Ishikawa (cell line): Measurements from ENCODE around the gene SCN7A.

Experiments used
- CEBPB ChIP-seq: IDR thresholded peaks from 2 replicates; pipeline ENCODE4 v1.6.1; 2012
- CREB1 ChIP-seq: IDR thresholded peaks from 2 replicates; pipeline ENCODE4 v1.6.1; 2012; ENCODE audit warnings: low read depth
- EGR1 ChIP-seq: IDR thresholded peaks from 2 replicates; pipeline ENCODE4 v1.6.1; 2012
- EP300 ChIP-seq: IDR thresholded peaks from 2 replicates; pipeline ENCODE4 v1.6.1; 2012; ENCODE audit warnings: borderline replicate concordance
- FOXM1 ChIP-seq: IDR thresholded peaks from 2 replicates; pipeline ENCODE4 v1.6.1; 2012; ENCODE audit warnings: low read depth, borderline replicate concordance
- NFIC ChIP-seq: IDR thresholded peaks from 2 replicates; pipeline ENCODE4 v1.6.1; 2012
- RAD21 ChIP-seq: IDR thresholded peaks from 2 replicates; pipeline ENCODE4 v1.6.1; 2012; ENCODE audit warnings: low read depth
- TAF1 ChIP-seq: IDR thresholded peaks from 2 replicates; pipeline ENCODE4 v1.6.1; 2012; ENCODE audit warnings: low read depth, mild to moderate bottlenecking
- TCF12 ChIP-seq: IDR thresholded peaks from 2 replicates; pipeline ENCODE4 v1.6.1; 2012; ENCODE audit warnings: low read depth
- TEAD4 ChIP-seq: IDR thresholded peaks from 2 replicates; pipeline ENCODE4 v1.6.1; 2012
- YY1 ChIP-seq: IDR thresholded peaks from 2 replicates; pipeline ENCODE4 v1.6.1; 2012; ENCODE audit warnings: low read depth
- ZBTB7A ChIP-seq: IDR thresholded peaks from 2 replicates; pipeline ENCODE4 v1.6.1; 2012; ENCODE audit warnings: low read depth
- TF ChIP-seq, protein P1 (sequence below): IDR thresholded peaks from 2 replicates; pipeline ENCODE4 v1.6.1; 2012
- TF ChIP-seq, protein P2 (sequence below): IDR thresholded peaks from 2 replicates; pipeline ENCODE4 v1.6.1; 2012
- TF ChIP-seq, protein P3 (sequence below): IDR thresholded peaks from 2 replicates; pipeline ENCODE4 v1.6.1; 2012; ENCODE audit warnings: low read depth, mild to moderate bottlenecking

The SCN7A gene

DNA sequence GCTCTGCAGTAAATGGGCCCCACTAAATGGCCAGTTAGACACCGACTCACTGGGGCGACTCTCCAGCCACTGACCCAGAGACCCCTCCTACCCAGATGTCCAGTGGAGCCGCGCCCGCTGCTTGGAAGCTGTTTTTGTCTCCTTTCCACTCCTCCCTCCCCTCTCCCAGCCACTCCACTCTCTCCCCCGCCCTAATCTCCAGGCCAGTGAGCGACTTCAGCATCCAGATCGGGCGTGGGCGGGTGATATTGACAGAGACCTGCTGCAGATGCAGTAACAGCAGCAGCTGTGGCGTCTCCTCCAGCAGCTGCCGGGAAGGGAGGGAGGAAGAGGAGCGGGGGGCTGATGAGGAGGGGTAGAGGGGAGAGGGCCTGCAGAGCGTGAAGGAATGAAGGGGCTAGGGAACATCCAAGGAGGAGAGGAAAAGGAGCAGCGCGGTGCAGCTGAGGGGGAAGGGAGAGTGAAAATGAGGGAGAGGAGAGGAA is at the start of gene SCN7A:
Gene SCN7A (minus strand): TSS at position 110 of the 485 bp plus-strand sequence. CDS start 16,553 bp downstream, outside the sequence.
- TF ChIP-seq, protein P1, sequence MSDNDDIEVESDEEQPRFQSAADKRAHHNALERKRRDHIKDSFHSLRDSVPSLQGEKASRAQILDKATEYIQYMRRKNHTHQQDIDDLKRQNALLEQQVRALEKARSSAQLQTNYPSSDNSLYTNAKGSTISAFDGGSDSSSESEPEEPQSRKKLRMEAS: no peak
- TF ChIP-seq EGR1 (no peak), FOXM1 (no peak), CREB1 (no peak)
- TF ChIP-seq, protein P2, sequence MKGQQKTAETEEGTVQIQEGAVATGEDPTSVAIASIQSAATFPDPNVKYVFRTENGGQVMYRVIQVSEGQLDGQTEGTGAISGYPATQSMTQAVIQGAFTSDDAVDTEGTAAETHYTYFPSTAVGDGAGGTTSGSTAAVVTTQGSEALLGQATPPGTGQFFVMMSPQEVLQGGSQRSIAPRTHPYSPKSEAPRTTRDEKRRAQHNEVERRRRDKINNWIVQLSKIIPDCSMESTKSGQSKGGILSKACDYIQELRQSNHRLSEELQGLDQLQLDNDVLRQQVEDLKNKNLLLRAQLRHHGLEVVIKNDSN: no peak

DNA sequence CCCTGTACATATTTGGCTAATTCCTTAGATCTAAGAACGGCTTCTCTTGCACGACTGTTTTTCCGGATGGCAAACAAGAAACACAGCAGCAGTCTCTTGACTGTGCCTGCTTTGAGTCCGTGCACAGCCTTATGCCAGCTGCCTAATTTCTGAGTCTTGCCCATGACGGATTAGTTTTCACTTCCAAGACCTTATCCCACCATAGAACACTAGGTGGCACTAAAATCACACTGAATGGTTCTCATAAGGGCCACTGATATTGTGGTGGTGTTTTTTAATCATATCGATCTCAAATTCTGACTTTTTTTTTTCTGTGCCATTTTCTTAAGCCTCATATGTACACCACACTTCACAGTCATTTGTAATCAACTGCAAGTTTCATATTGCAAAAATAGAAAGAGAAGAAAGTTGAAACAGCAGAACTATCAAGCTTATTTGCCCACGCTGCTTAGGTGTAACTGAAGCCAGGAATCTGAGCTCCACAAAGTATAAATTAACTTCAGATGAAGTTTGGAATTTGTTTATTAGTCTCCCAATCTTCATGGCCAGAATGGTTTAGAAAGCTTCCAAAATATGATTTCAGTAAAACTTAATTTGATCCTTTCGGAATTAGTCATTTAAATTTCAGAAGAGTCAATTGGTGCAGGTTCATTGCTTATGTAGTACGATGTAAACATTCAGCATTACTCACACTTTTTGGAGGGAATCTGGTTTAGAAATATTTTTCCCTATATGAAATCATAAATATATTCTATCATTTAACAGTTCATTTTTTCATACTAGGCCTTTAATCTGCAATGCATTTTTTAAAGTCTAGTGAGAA is 45.5 kb upstream of the SCN7A start:
- peak; percentile 94 for TF ChIP-seq RAD21
- TF ChIP-seq CREB1: no peak

DNA sequence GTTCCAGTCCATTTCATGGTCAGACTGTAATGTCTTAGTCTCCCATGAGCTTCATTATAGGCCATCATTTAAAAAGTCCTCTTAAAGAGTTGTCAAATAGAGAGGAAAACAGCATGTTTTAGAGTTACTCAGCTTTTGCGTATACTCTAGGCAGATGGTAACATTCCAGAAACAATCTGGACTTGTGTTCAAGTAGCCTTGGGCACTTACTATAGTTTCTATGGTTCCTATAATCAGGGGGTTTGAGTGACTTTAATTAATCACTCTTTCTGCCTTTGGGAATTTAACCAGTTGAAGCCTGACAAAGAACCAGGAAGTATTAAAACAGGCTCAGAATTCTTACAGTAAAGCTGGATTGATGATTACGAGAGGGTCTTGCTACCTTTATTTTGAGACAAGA is 42.1 kb upstream of the SCN7A start:
- TF ChIP-seq, protein P2: no peak
- TF ChIP-seq TEAD4: no peak
- TF ChIP-seq YY1: no peak
- no peak for TF ChIP-seq FOXM1
- TF ChIP-seq, protein P3, sequence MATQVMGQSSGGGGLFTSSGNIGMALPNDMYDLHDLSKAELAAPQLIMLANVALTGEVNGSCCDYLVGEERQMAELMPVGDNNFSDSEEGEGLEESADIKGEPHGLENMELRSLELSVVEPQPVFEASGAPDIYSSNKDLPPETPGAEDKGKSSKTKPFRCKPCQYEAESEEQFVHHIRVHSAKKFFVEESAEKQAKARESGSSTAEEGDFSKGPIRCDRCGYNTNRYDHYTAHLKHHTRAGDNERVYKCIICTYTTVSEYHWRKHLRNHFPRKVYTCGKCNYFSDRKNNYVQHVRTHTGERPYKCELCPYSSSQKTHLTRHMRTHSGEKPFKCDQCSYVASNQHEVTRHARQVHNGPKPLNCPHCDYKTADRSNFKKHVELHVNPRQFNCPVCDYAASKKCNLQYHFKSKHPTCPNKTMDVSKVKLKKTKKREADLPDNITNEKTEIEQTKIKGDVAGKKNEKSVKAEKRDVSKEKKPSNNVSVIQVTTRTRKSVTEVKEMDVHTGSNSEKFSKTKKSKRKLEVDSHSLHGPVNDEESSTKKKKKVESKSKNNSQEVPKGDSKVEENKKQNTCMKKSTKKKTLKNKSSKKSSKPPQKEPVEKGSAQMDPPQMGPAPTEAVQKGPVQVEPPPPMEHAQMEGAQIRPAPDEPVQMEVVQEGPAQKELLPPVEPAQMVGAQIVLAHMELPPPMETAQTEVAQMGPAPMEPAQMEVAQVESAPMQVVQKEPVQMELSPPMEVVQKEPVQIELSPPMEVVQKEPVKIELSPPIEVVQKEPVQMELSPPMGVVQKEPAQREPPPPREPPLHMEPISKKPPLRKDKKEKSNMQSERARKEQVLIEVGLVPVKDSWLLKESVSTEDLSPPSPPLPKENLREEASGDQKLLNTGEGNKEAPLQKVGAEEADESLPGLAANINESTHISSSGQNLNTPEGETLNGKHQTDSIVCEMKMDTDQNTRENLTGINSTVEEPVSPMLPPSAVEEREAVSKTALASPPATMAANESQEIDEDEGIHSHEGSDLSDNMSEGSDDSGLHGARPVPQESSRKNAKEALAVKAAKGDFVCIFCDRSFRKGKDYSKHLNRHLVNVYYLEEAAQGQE: no peak
- no peak for TF ChIP-seq TAF1
- TF ChIP-seq NFIC: no peak
- TF ChIP-seq ZBTB7A: no peak
- no peak for TF ChIP-seq CEBPB
- no peak for TF ChIP-seq EGR1
- TF ChIP-seq, protein P1: no peak
- TF ChIP-seq TCF12: no peak
- no peak for TF ChIP-seq RAD21
- no peak for TF ChIP-seq EP300
- TF ChIP-seq CREB1: no peak

DNA sequence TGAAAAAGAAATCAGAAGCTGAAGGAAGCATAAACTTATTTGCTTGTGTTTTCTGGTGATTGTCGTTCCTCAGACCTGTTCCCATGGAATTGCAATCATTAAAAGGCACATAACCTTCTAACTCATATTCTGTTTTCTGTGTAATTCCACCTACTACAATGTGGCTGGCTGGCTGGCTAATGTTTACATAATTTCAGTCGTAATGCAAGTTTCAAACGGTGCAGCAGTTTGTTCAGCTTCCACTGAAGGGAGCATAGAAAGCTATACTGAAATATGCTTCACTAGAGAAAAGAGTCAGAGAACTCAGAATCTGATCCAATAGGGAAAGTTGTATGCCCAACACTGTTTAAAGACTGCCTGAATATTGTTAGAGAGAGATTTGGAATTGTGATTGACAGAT is 27.1 kb upstream of the SCN7A start:
- TF ChIP-seq TEAD4: no peak
- no peak for TF ChIP-seq YY1
- TF ChIP-seq, protein P1: no peak
- TF ChIP-seq, protein P2: no peak
- TF ChIP-seq, protein P3: no peak

DNA sequence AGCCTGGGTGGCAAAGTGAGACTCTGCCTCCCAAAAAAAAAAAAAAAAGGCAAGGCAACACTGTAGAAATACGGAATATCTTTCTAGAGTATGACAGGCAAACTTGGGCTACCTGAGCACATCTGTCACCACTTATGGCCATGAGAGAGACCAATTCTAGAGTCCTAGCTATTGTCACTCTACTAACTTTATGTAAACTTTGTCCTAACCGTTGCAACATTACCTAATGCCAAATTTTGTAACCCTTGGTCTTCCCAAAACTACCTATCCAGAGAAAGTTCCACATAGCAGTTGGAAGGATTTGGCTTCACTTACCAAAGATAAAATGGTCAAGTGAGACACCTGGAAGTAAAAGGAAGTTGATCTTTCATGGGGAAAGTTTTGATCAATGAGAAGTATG is 26.6 kb upstream of the SCN7A start:
- TF ChIP-seq ZBTB7A: no peak
- no peak for TF ChIP-seq TCF12

DNA sequence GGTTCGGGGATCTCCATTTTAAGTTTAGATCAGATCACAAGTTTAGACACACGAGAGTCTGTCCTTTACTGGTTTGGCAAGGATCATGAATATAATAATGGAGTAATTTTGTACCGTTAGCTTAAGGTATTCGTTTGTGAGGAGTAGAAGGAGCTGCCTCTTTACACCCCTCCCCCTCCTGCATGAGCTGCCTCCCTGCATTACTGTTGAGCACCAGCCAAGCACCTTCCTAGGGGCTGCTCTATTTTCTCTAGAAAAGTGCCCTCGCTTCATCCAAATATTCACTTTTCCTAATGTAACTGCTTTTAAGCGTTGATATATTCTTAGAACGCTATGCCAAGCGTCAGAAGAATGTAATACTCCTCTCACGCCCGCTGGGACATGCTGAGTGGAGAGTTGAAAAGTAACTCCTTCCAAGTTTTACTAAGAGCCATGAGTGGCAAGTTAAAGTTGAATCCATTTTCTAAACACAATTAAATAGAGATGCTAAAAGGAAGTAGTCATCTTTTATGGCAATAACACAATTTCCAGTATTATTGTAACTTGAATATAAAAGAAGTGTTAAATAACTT is 25.4 kb upstream of the SCN7A start:
- TF ChIP-seq, protein P2: no peak
- TF ChIP-seq CREB1: no peak
- TF ChIP-seq, protein P3: no peak
- TF ChIP-seq YY1: no peak
- no peak for TF ChIP-seq EGR1
- no peak for TF ChIP-seq EP300
- no peak for TF ChIP-seq NFIC
- no peak for TF ChIP-seq TCF12
- TF ChIP-seq CEBPB: no peak
- TF ChIP-seq FOXM1: no peak
- TF ChIP-seq ZBTB7A: no peak
- TF ChIP-seq TEAD4: no peak
- TF ChIP-seq RAD21: no peak
- TF ChIP-seq TAF1: no peak
- TF ChIP-seq, protein P1: no peak
